Nucleus accumbens (tissue), 56 donors: ENCODE data around the gene THEM4.
"Not testable (repeated sequence)": the region's sequence is repeated elsewhere in the genome, so short reads cannot be mapped to it uniquely, and the experiment has no call there.

Experiments used
- DNase-seq, 56 donors: peaks; one replicate each; lab custom pipeline; 2025; lab: John Stamatoyannopoulos, UW

Gene THEM4

GRCh38 chr1:151867321-151867720 is 42.0 kb downstream of the THEM4 start:
- DNase-seq, result no peak

GRCh38 chr1:151864411-151864810 is 44.9 kb downstream of the THEM4 start:
- no peak for DNase-seq

GRCh38 chr1:151862604-151863003 is 46.7 kb downstream of the THEM4 start:
- DNase-seq, result no peak

GRCh38 chr1:151860504-151861187 is 48.7 kb downstream of the THEM4 start:
- DNase-seq, result no peak

- no peak for DNase-seq
Measured at GRCh38 chr1:151859891-151860293, 49.4 kb downstream of the THEM4 start.

GRCh38 chr1:151858886-151859665 is 50.2 kb downstream of the THEM4 start:
- DNase-seq, result no peak

GRCh38 chr1:151858030-151858746 is 51.1 kb downstream of the THEM4 start:
- no peak for DNase-seq

GRCh38 chr1:151855933-151856332 is 53.4 kb downstream of the THEM4 start:
- no peak for DNase-seq

GRCh38 chr1:151855516-151855915 is 53.8 kb downstream of the THEM4 start:
- not testable (repeated sequence) for DNase-seq

GRCh38 chr1:151854658-151855057 is 54.7 kb downstream of the THEM4 start:
- DNase-seq, result no peak

- DNase-seq, result no peak
Measured at GRCh38 chr1:151853411-151853943, 55.8 kb downstream of the THEM4 start, which contains the start of gene THEM5. TSS of gene THEM5 (minus strand) at chr1:151853712. CDS start at chr1:151853565, 147 bp downstream.

- DNase-seq, result no peak
Measured at GRCh38 chr1:151852733-151853132, 56.6 kb downstream of the THEM4 start.

GRCh38 chr1:151851886-151852285 is 57.4 kb downstream of the THEM4 start:
- no peak for DNase-seq

- no peak for DNase-seq
Measured at GRCh38 chr1:151849871-151850270, 59.4 kb downstream of the THEM4 start.

- DNase-seq, result no peak
Measured at GRCh38 chr1:151849126-151849525, 60.2 kb downstream of the THEM4 start.

GRCh38 chr1:151847867-151848596 is 61.3 kb downstream of the THEM4 start:
- no peak for DNase-seq

GRCh38 chr1:151846686-151847237 is 62.5 kb downstream of the THEM4 start:
- DNase-seq, result no peak

GRCh38 chr1:151846062-151846568 is 63.2 kb downstream of the THEM4 start:
- no peak for DNase-seq

GRCh38 chr1:151843398-151843797 is 65.9 kb downstream of the THEM4 start:
- DNase-seq, result no peak

GRCh38 chr1:151841141-151841540 is 68.2 kb downstream of the THEM4 start:
- peak in 8 of 56 donors; percentile 4 to 60 (median 11) for DNase-seq
